ENCODE results near the gene NKD2.

- TF ChIP-seq, protein P1, sequence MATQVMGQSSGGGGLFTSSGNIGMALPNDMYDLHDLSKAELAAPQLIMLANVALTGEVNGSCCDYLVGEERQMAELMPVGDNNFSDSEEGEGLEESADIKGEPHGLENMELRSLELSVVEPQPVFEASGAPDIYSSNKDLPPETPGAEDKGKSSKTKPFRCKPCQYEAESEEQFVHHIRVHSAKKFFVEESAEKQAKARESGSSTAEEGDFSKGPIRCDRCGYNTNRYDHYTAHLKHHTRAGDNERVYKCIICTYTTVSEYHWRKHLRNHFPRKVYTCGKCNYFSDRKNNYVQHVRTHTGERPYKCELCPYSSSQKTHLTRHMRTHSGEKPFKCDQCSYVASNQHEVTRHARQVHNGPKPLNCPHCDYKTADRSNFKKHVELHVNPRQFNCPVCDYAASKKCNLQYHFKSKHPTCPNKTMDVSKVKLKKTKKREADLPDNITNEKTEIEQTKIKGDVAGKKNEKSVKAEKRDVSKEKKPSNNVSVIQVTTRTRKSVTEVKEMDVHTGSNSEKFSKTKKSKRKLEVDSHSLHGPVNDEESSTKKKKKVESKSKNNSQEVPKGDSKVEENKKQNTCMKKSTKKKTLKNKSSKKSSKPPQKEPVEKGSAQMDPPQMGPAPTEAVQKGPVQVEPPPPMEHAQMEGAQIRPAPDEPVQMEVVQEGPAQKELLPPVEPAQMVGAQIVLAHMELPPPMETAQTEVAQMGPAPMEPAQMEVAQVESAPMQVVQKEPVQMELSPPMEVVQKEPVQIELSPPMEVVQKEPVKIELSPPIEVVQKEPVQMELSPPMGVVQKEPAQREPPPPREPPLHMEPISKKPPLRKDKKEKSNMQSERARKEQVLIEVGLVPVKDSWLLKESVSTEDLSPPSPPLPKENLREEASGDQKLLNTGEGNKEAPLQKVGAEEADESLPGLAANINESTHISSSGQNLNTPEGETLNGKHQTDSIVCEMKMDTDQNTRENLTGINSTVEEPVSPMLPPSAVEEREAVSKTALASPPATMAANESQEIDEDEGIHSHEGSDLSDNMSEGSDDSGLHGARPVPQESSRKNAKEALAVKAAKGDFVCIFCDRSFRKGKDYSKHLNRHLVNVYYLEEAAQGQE (IDR thresholded peaks at IDR 0.05; ENCODE audit: insufficient read depth in 1 of 2, low read depth in 2 of 2, low read length in 2 of 2): no peak
- TF ChIP-seq POLR2AphosphoS5 (IDR thresholded peaks at IDR 0.05; ENCODE audit: low read depth, low read length) (no peak), TAF1 (IDR thresholded peaks at IDR 0.05; ENCODE audit: borderline replicate concordance, insufficient read depth, low read length) (no peak), SIN3A (IDR thresholded peaks at IDR 0.05; ENCODE audit: borderline replicate concordance, insufficient read depth, low read length) (no peak)
Measured at GRCh38 chr5:1042626-1043025, 34.0 kb downstream of the NKD2 start.

All from PFSK-1 (cell line).